GM13977 (cell line): Measurements from ENCODE around the gene POMGNT1.

Source experiments
- DNase-seq: peaks from one replicate; pipeline ENCODE4 v3.0.0; 2012; ENCODE audit warnings: low spot score
- in situ Hi-C: fragments of 300-500 bp; cut with MboI; formaldehyde crosslinking; loops from one replicate; pipeline ENCODE4 v1.12.0; 2022; ENCODE audit warnings: low sequenced_read_pairs, low pct_unique_long_range_greater_than_20kb, mixed read lengths, inconsistent platforms; ENCODE audit not compliant: unreplicated experiment
- TF ChIP-seq, protein P1 (sequence below): IDR thresholded peaks from 2 replicates; pipeline ENCODE4 v1.5.1; 2012; ENCODE audit warnings: mild to moderate bottlenecking, control low read depth; ENCODE audit not compliant: insufficient read depth; ENCODE audit errors: extremely low read depth, missing control alignments

Gene POMGNT1

DNA sequence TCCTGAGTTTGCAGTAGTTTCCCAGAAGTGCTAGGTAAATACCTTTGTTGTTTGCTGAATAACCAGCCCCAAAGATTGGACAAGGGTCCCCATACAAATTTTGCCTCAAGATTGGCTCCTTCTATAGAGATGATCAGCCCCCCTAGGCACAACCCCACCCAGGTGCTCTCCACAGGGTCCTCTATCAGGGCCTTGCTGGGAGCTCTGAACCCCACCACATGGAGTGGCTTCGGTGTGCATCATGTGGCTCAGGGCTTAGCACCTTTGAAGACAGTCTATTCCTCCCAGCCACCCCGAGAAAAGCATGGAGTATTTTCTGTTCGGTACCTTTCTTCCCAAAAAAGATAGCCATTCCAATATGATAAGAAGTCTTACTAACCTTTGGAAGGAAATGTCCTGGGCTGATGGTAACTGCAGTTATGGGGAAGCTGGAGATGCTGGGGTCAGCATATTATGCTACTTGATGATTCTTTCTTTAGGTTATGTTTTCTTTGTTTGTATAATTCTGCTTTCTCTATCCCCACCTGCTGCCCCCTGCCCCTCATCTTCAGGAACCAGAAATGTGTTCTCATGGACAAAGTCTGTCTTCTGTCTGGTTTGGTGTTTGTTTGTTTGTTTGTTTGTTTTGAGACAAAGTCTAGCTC lies 28.3 kb downstream of the POMGNT1 start:
- in situ Hi-C loops = no loop called here
- TF ChIP-seq, protein P1, sequence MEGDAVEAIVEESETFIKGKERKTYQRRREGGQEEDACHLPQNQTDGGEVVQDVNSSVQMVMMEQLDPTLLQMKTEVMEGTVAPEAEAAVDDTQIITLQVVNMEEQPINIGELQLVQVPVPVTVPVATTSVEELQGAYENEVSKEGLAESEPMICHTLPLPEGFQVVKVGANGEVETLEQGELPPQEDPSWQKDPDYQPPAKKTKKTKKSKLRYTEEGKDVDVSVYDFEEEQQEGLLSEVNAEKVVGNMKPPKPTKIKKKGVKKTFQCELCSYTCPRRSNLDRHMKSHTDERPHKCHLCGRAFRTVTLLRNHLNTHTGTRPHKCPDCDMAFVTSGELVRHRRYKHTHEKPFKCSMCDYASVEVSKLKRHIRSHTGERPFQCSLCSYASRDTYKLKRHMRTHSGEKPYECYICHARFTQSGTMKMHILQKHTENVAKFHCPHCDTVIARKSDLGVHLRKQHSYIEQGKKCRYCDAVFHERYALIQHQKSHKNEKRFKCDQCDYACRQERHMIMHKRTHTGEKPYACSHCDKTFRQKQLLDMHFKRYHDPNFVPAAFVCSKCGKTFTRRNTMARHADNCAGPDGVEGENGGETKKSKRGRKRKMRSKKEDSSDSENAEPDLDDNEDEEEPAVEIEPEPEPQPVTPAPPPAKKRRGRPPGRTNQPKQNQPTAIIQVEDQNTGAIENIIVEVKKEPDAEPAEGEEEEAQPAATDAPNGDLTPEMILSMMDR = no peak

DNA sequence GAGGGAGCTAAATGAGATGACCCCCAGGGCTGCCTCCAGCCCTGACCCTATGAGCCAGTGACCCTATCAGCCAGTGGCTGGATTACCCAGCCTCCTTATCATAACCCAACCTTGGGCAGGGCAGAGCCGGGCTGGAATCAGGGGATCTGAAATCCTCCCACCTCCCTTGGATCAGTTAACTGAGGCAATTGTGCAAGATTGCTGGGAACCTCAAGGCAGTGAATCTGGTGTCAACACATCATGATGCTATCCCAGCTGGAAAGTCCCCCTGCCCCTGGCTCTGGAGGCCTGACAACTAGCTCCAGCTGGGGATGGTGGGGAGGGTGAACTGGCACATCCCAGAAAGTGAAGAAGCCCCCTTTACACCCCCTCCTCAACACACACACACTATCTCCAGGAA lies 29.8 kb downstream of the POMGNT1 start:
- in situ Hi-C loops = no loop called here
- DNase-seq = no peak
- TF ChIP-seq, protein P1 = no peak

More for the DNA sequence above, 28.3 kb downstream of the POMGNT1 start:
- DNase-seq = no peak

DNA sequence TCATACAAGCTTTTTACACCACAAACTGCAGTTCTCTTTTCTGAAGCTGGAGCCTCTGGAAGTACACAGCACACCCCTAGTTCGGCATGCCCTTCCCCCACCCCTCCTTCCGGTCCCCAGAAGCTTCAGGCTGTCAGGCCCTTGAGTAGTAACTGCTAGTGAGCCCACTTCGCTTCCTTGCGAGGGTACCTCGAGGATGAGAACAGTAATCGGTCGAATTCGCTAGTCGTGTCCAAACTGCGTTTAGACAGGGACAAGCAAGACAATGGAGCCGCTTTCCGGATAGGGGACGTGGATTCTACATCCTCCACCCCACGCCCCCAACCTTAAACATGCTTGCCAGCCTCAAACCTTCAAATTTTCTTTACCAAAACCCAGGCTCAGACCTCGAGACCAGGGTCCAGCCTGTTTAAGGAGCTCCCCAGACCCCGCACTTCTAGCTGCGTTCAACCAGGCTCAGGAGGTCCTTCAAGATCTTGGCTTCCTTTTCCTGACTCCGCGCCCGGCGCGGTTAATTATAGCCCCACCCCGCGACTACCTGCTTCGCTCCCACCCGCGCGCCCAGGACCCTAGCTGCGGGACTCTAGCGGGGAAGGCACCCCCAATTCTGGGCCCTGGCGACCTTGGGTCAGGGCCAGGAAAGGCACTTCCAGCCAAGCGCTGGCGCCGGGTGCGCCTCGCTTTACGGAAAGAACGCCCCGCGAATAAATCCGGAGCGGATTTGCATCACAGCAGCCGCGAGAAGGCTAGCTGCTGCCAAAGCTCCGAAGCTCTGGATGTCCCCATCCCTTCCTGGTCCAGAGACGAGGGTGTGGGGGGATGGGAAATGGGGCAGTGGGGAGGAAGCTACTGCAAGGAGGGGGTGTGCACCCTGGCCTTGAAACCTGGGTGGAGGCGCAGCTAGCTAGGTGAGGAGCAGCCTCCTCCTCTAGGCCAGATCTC lies 31.4 kb downstream of the POMGNT1 start:
- in situ Hi-C loops = no loop called here
- TF ChIP-seq, protein P1 = no peak
- DNase-seq = no peak

DNA sequence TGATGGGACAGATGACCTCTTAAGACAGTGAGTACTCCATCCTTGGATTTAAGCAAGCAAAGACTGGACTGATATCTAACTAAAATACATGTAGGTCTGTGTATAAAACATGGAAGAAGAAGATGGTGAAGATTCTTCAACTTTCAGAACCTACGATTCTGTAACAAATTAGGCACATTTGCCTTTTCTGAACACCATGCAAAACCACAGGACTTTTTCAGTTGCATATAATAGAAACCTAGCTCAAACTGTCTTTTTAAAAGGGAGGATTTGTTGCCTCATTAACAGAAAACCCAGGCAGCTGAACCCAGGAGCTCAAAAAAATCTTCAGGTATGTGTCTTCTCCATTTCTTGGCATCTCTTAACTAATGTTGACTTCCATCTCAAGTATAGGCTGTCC lies 38.0 kb downstream of the POMGNT1 start:
- TF ChIP-seq, protein P1 = no peak
- in situ Hi-C loops = no loop called here

DNA sequence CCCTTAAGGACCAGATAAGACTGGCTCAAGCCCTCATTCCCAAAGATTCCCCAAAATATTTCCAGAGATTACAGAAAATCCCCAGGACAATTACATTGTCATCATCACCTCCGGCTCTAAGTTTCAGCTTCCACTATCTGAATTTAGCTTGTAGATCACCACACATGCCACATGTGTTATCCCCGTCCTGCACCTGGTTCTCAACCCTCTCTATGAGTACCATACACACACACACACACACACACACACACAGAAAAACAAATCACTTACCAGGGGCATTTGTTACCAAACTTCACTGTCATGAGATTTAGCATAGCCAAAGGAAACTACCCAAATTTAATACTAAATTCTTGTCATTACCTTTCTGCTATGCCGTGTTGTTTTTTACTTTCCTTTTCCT lies 38.7 kb downstream of the POMGNT1 start:
- in situ Hi-C loops = no loop called here
- no peak for DNase-seq
- TF ChIP-seq, protein P1 = no peak

More for the DNA sequence above, 38.0 kb downstream of the POMGNT1 start:
- DNase-seq = no peak

DNA sequence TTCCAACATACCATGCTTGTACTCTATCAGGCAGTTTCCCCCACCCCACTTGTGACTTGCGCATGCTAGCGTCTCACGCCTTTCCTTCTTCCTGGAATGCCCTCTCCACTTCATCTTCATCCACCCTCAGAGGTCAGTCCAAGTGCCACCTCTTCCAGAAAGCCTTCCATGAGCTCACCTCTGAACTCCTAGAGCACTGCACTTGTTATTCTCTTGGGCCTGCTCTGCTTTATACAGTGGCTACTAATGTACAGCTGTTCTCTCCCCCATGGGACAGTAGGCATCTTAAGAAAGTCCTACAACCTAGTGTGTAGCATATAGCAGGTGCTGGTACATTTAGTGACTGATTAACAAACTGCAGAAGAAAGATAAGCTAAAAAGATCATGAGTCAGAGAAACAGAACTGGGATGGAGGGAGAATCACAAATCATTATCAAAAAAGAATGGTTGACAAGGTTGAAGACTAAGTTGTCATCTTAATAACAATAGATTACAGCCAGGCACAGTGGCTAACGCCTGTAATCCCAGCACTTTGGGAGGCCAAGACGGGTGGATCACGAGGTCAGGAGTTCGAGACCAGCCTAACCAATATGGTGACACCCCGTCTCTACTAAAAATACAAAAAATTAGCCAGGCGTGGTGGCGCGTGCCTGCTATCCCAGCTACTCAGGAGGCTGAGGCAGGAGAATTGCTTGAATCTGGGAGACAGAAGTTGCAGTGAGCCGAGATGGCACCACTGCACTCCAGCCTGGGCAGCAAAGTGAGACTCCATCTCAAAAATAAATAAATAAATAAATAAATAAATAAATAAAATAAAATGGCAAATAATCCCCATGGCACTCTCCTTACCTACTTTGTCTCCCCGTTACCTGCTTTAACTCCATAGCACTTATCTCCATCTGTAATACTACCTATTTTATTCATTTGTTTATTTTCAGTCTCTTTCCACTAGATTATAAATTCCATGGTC lies 39.6 kb downstream of the POMGNT1 start:
- in situ Hi-C loops = no loop called here
- TF ChIP-seq, protein P1 = no peak
- DNase-seq = no peak
